A549 (cell line): Measurements from ENCODE around the gene TTC39B. TPM values are rescaled to one million over a fixed set of nuclear protein-coding genes. Genes with fewer than 3 reads are reported as not detected.

Experiments
- ATAC-seq, 2 experiments: fragments of 200-7000 bp in 1 of 2; fragments of >200 bp in 1 of 2; cut with Nextera tagmentation in 1 of 2; cut with Tn5 transposase in 1 of 2; 3 replicates each; pipeline versions ENCODE4 v1.8.0 to v1.9.1; 2018 to 2020; ENCODE audit warnings: mild to moderate bottlenecking in 1 of 2, moderate library complexity in 1 of 2
- CTCF ChIA-PET: fragments of 300-600 bp; sonication (Branson Sonifier 250); formaldehyde crosslinking; extraction: SDS; loops from one replicate; lab custom pipeline; 2021; ENCODE audit warnings: antibody characterized with exemption, inconsistent platforms; lab: Yijun Ruan, JAX
- POLR2A ChIA-PET: fragments of 350-600 bp; formaldehyde crosslinking; extraction: SDS; loops from one replicate; lab custom pipeline; 2021; ENCODE audit warnings: antibody characterized with exemption, inconsistent platforms; lab: Yijun Ruan, JAX
- DNase-seq, 2 experiments: peaks; one replicate each; pipeline versions ENCODE4 v3.0.0 to v3.0.0-alpha.2; 2011 to 2016; ENCODE audit warnings: low read depth in 1 of 2, low spot score in 1 of 2
- FAIRE-seq: peaks from 2 replicates; lab custom pipeline; 2011; peaks lifted over from hg19 to GRCh38; lab: Jason Lieb, UNC
- H3K27ac ChIP-seq, 2 experiments: fragments of >200 bp; sonication (Bioruptor Twin); formaldehyde crosslinking; 3 replicates each; pipeline ENCODE4 v1.5.1; 2016 to 2017
- H3K4me1 ChIP-seq: fragments of >200 bp; sonication (Bioruptor Twin); formaldehyde crosslinking; 3 replicates; pipeline ENCODE4 v1.6.1; 2016
- H3K4me2 ChIP-seq: fragments of >200 bp; sonication (Bioruptor Twin); formaldehyde crosslinking; 3 replicates; pipeline ENCODE4 v1.6.1; 2016
- H3K4me3 ChIP-seq: fragments of >200 bp; sonication (Bioruptor Twin); formaldehyde crosslinking; 3 replicates; pipeline ENCODE4 v1.5.1; 2016
- H3K9me3 ChIP-seq: fragments of >200 bp; sonication (Bioruptor Twin); formaldehyde crosslinking; 3 replicates; pipeline ENCODE4 v1.6.1; 2016
- CBX8 ChIP-seq: fragments of 200-600 bp; sonication (generic); IDR thresholded peaks from 2 replicates; pipeline ENCODE4 v1.6.1; 2016
- CHD2 ChIP-seq: fragments of 150-350 bp; IDR thresholded peaks from 2 replicates; pipeline ENCODE4 v1.6.1; 2014; ENCODE audit warnings: low read length; ENCODE audit not compliant: partially characterized antibody
- EHF ChIP-seq: fragments of 250-450 bp; sonication (Bioruptor Pico); IDR thresholded peaks from 2 replicates; pipeline ENCODE4 v1.5.0; 2020; ENCODE audit warnings: mild to moderate bottlenecking
- EHMT2 ChIP-seq: fragments of 200-600 bp; sonication (generic); IDR thresholded peaks from 2 replicates; pipeline ENCODE4 v1.6.1; 2016; ENCODE audit warnings: antibody characterized with exemption, low read depth, mild to moderate bottlenecking, moderate library complexity
- FOXS1 ChIP-seq: fragments of 250-450 bp; sonication (Bioruptor Pico); IDR thresholded peaks from 2 replicates; pipeline ENCODE4 v1.5.0; 2020; ENCODE audit warnings: mild to moderate bottlenecking, moderate library complexity
- HOXB5 ChIP-seq: fragments of 250-450 bp; sonication (Bioruptor Pico); IDR thresholded peaks from 2 replicates; pipeline ENCODE4 v1.5.0; 2020; ENCODE audit warnings: mild to moderate bottlenecking, moderate library complexity
- JUNB ChIP-seq: fragments of >200 bp; sonication (Bioruptor Twin); formaldehyde crosslinking; IDR thresholded peaks from 2 replicates; pipeline ENCODE4 v1.6.1; 2016
- KDM5A ChIP-seq: fragments of 200-600 bp; sonication (generic); IDR thresholded peaks from 2 replicates; pipeline ENCODE4 v1.6.1; 2016; ENCODE audit warnings: antibody characterized with exemption, mild to moderate bottlenecking
- MAFK ChIP-seq: fragments of 450-650 bp; IDR thresholded peaks from 2 replicates; pipeline ENCODE4 v1.6.1; 2014; ENCODE audit not compliant: partially characterized antibody
- MAZ ChIP-seq: fragments of 150-350 bp; IDR thresholded peaks from 2 replicates; pipeline ENCODE4 v1.6.1; 2014; ENCODE audit warnings: antibody characterized with exemption, low read depth, low read length, borderline replicate concordance
- MYC ChIP-seq: IDR thresholded peaks from 2 replicates; pipeline ENCODE4 v1.6.1; 2012; ENCODE audit warnings: mild to moderate bottlenecking, inconsistent platforms, low read length, improper control_type of control experiment, borderline replicate concordance
- NPAS2 ChIP-seq: fragments of 250-450 bp; sonication (Bioruptor Pico); IDR thresholded peaks from 2 replicates; pipeline ENCODE4 v1.8.0; 2022; ENCODE audit warnings: mild to moderate bottlenecking, moderate library complexity, borderline replicate concordance
- NR3C1 ChIP-seq: fragments of >200 bp; sonication (Bioruptor Twin); formaldehyde crosslinking; IDR thresholded peaks from 3 replicates; pipeline ENCODE4 v1.6.1; 2017
- POLR2A ChIP-seq: IDR thresholded peaks from 2 replicates; pipeline ENCODE4 v1.6.1; 2012; ENCODE audit warnings: mild to moderate bottlenecking, low read length
- POLR2AphosphoS2 ChIP-seq: conservative IDR thresholded peaks from 2 replicates; pipeline ENCODE4 v1.6.1; 2012; ENCODE audit warnings: low read length, improper control_type of control experiment, inconsistent platforms
- RNF2 ChIP-seq: fragments of 200-600 bp; sonication (generic); IDR thresholded peaks from 2 replicates; pipeline ENCODE4 v1.6.1; 2016; ENCODE audit warnings: low read depth, mild to moderate bottlenecking, antibody characterized with exemption, moderate library complexity, borderline replicate concordance
- WGBS: methylation state at CpG from one replicate; pipeline ENCODE4 v1.1.6; 2017; ENCODE audit errors: missing lambda C conversion rate; 5-methylcytosine and 5-hydroxymethylcytosine counted together
- polyA plus RNA-seq, 4 experiments: library from polyadenylated mRNA; depleted of rRNA in 3 of 4; stranded (reverse); fragments of >200 nt; fragmentation: RNase III in 1 of 4; extraction: RNeasy Plus Mini Kit Qiagen cat#74134 plus additional on column Dnase treatment in 1 of 4; gene quantifications; 2 replicates in 3 of 4; 3 replicates in 1 of 4; pipeline ENCODE4 v1.2.3, GENCODE V29; 2011 to 2017
- TF ChIP-seq, protein P1 (sequence below): fragments of 150-350 bp; IDR thresholded peaks from 2 replicates; pipeline ENCODE4 v1.6.1; 2014; ENCODE audit warnings: low read depth, mild to moderate bottlenecking, low read length
- TF ChIP-seq, protein P2 (sequence below): IDR thresholded peaks from 2 replicates; pipeline ENCODE4 v1.6.1; 2012; ENCODE audit warnings: low read depth, borderline replicate concordance
- TF ChIP-seq, protein P3 (sequence below): fragments of >200 bp; sonication (Bioruptor Twin); formaldehyde crosslinking; IDR thresholded peaks from 3 replicates; pipeline ENCODE4 v1.5.1; 2016
- TF ChIP-seq, protein P4 (sequence below): fragments of 250-450 bp; sonication (Bioruptor Pico); IDR thresholded peaks from 2 replicates; pipeline ENCODE4 v1.5.0; 2021; ENCODE audit warnings: mild to moderate bottlenecking, moderate library complexity, borderline replicate concordance

The TTC39B gene
- polyA plus RNA-seq, 2 of the 4 experiments (the other 2 are of a cell fraction) = 0.94 to 4.4 TPM

DNA sequence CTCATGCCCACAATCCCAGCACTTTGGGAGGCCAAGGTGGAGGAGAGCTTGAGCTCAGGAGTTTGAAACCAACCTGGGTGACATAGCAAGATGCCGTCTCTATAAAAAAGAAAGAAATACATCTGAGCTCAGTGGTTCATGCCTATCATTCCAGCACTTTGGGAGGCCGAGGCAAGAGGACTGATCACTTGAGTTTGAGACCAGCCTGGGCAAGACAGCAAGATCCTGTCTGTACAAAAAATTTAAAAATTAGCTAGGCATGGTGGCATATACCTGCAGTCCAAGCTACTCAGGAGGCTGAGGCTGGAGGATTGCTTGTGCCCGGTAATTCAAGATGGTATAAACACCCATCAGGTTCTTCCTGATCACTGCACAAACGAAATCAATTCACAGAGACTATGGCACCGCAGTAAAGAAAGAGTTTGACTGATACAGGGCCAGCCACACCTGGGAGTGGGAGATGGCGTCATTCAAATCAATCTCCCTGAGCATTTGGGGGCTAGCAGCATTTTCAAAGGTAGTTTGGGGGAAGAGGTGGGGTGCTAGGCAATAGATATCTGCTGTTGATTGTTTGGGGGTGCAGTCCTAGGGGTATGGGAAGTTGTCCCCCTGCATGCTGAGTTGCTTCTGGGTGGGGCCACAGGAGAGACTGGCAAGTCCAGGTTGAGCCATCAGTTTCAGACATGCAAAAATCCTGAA lies 169.2 kb downstream of the TTC39B start:
- Histone ChIP-seq H3K9me3 (no peaks in the 10 kb centered on the region), H3K27ac (no peak overlapping the region), H3K4me3 (no peak overlapping the region), H3K4me2 (no peak overlapping the region), H3K4me1 (no peaks in the 10 kb centered on the region)
- DNase-seq = no peak
- no peak for FAIRE-seq
- no peak for ATAC-seq
- CTCF ChIA-PET = interaction anchor here (1.0 kb wide), 2 partner anchors 11 to 369 kb away, joined by 3 read pairs; no protein-coding TSS in a partner anchor
- POLR2A ChIA-PET = no interaction called here
- 53% methylated on average over 6 of the region's 6 CpGs for WGBS
- TF ChIP-seq MYC = no peak
- TF ChIP-seq POLR2A = no peak
- TF ChIP-seq FOXS1 (CRISPR knock-in tag) = no peak
- no peak for TF ChIP-seq HOXB5 (CRISPR knock-in tag)
- no peak for TF ChIP-seq EHF (CRISPR knock-in tag)
- TF ChIP-seq, protein P1, sequence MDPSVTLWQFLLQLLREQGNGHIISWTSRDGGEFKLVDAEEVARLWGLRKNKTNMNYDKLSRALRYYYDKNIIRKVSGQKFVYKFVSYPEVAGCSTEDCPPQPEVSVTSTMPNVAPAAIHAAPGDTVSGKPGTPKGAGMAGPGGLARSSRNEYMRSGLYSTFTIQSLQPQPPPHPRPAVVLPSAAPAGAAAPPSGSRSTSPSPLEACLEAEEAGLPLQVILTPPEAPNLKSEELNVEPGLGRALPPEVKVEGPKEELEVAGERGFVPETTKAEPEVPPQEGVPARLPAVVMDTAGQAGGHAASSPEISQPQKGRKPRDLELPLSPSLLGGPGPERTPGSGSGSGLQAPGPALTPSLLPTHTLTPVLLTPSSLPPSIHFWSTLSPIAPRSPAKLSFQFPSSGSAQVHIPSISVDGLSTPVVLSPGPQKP = no peak
- TF ChIP-seq, protein P2, sequence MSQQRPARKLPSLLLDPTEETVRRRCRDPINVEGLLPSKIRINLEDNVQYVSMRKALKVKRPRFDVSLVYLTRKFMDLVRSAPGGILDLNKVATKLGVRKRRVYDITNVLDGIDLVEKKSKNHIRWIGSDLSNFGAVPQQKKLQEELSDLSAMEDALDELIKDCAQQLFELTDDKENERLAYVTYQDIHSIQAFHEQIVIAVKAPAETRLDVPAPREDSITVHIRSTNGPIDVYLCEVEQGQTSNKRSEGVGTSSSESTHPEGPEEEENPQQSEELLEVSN = no peak
- no peak for TF ChIP-seq NPAS2 (CRISPR knock-in tag)
- no peak for TF ChIP-seq JUNB
- no peak for TF ChIP-seq NR3C1
- TF ChIP-seq MAFK = no peak
- no peak for TF ChIP-seq KDM5A
- TF ChIP-seq, protein P3, sequence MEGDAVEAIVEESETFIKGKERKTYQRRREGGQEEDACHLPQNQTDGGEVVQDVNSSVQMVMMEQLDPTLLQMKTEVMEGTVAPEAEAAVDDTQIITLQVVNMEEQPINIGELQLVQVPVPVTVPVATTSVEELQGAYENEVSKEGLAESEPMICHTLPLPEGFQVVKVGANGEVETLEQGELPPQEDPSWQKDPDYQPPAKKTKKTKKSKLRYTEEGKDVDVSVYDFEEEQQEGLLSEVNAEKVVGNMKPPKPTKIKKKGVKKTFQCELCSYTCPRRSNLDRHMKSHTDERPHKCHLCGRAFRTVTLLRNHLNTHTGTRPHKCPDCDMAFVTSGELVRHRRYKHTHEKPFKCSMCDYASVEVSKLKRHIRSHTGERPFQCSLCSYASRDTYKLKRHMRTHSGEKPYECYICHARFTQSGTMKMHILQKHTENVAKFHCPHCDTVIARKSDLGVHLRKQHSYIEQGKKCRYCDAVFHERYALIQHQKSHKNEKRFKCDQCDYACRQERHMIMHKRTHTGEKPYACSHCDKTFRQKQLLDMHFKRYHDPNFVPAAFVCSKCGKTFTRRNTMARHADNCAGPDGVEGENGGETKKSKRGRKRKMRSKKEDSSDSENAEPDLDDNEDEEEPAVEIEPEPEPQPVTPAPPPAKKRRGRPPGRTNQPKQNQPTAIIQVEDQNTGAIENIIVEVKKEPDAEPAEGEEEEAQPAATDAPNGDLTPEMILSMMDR = no peak
- TF ChIP-seq, protein P4, sequence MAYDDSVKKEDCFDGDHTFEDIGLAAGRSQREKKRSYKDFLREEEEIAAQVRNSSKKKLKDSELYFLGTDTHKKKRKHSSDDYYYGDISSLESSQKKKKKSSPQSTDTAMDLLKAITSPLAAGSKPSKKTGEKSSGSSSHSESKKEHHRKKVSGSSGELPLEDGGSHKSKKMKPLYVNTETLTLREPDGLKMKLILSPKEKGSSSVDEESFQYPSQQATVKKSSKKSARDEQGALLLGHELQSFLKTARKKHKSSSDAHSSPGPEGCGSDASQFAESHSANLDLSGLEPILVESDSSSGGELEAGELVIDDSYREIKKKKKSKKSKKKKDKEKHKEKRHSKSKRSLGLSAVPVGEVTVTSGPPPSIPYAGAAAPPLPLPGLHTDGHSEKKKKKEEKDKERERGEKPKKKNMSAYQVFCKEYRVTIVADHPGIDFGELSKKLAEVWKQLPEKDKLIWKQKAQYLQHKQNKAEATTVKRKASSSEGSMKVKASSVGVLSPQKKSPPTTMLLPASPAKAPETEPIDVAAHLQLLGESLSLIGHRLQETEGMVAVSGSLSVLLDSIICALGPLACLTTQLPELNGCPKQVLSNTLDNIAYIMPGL = no peak
- no peak for TF ChIP-seq CBX8
- TF ChIP-seq RNF2 = no peak

DNA sequence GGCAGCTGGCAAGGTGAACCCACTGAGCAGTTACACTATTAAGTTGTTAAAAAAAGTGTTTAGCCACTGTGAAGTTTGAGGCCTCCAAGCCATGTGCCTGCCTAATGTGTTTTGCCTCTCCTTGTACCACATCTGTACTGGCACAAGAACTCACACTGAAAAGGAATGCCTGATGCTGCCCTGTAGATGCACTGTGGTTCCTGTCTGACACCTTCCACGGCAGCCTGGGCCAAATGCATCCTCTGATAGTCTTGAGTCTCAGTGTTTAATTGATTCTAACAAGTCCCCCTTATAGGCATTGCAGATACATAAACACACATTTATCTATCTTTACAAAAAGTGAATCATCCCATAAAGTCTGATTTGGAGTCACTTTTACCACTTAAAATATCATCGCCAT lies 169.9 kb downstream of the TTC39B start:
- FAIRE-seq (no peak), DNase-seq (no peak), ATAC-seq (no peak)
- TF ChIP-seq POLR2AphosphoS2 = no peak
- no peak for TF ChIP-seq MAZ
- no peak for TF ChIP-seq EHMT2
- TF ChIP-seq CHD2 = no peak
- no peak overlapping the region for H3K4me2 ChIP-seq
- H3K9me3 ChIP-seq = no peaks in the 10 kb centered on the region
- H3K4me1 ChIP-seq = no peaks in the 10 kb centered on the region
- CTCF ChIA-PET = interaction anchor here (1.0 to 2.8 kb wide), 4 partner anchors 11 to 34 kb away, joined by 3 to 29 read pairs (median 12); no protein-coding TSS in a partner anchor
- H3K4me3 ChIP-seq = no peak overlapping the region
- WGBS = 63% methylated on average over 2 of the region's 2 CpGs
- POLR2A ChIA-PET = no interaction called here
- H3K27ac ChIP-seq = no peak overlapping the region
